ENCODE data around the gene TFPI2. TPM values are rescaled to one million over a fixed set of nuclear protein-coding genes. Genes with fewer than 3 reads are reported as not detected.

Gene TFPI2
- polyA plus RNA-seq, 1 donor from 2014 or later = not detected

- H3K4me1 Mint-ChIP-seq = peaks cover under 1% of the 10 kb centered on the region in 3 donors
- H3K27me3 Mint-ChIP-seq = peaks cover 17% of the 10 kb centered on the region
- no peak overlapping the region for H3K4me3 Mint-ChIP-seq
- H3K9me3 Mint-ChIP-seq = peaks cover 0 to 3% (median 2%) of the 10 kb centered on the region in 3 donors
- H3K36me3 Mint-ChIP-seq = peaks cover 2% of the 10 kb centered on the region
- H3K27ac Mint-ChIP-seq = no peak overlapping the region
Measured at GRCh38 chr7:93884541-93884940, 6.0 kb downstream of the TFPI2 start.

- Mint-ChIP-seq H3K4me1 (no peaks in the 10 kb centered on the region), H3K27ac (no peak overlapping the region), H3K27me3 (peaks cover 12% of the 10 kb centered on the region), H3K9me3 (peaks cover 0 to 5% (median 4%) of the 10 kb centered on the region in 3 donors), H3K4me3 (no peak overlapping the region), H3K36me3 (peaks cover 2% of the 10 kb centered on the region)
Measured at GRCh38 chr7:93883917-93884345, 6.6 kb downstream of the TFPI2 start.

GRCh38 chr7:93883078-93883916 lies 7.3 kb downstream of the TFPI2 start:
- Mint-ChIP-seq H3K4me3 (no peak overlapping the region), H3K27me3 (peaks cover 7% of the 10 kb centered on the region), H3K36me3 (peaks cover 2% of the 10 kb centered on the region), H3K9me3 (peaks cover 0 to 5% (median 4%) of the 10 kb centered on the region in 3 donors), H3K27ac (peak overlapping the region in 1 of 3 donors; percentile 48), H3K4me1 (no peaks in the 10 kb centered on the region)

GRCh38 chr7:93882468-93882867 lies 8.1 kb downstream of the TFPI2 start:
- Mint-ChIP-seq H3K27me3 (no peaks in the 10 kb centered on the region), H3K4me1 (peaks cover 0 to 2% (median 0%) of the 10 kb centered on the region in 3 donors), H3K27ac (no peak overlapping the region), H3K4me3 (no peak overlapping the region), H3K9me3 (peaks cover 0 to 5% (median 4%) of the 10 kb centered on the region in 3 donors), H3K36me3 (peaks cover 2% of the 10 kb centered on the region)

GRCh38 chr7:93879356-93879755 lies 11.2 kb downstream of the TFPI2 start:
- Mint-ChIP-seq H3K27ac (no peak overlapping the region), H3K27me3 (no peaks in the 10 kb centered on the region), H3K4me3 (no peak overlapping the region)

GRCh38 chr7:93877742-93878141 lies 12.8 kb downstream of the TFPI2 start:
- peaks cover 2% of the 10 kb centered on the region for H3K36me3 Mint-ChIP-seq
- H3K9me3 Mint-ChIP-seq = peaks cover 0 to 11% (median 4%) of the 10 kb centered on the region in 3 donors
- no peaks in the 10 kb centered on the region for H3K27me3 Mint-ChIP-seq
- no peak overlapping the region for H3K27ac Mint-ChIP-seq
- no peak overlapping the region for H3K4me3 Mint-ChIP-seq
- peaks cover 0 to 2% (median 0%) of the 10 kb centered on the region in 3 donors for H3K4me1 Mint-ChIP-seq

More at GRCh38 chr7:93879356-93879755, 11.2 kb downstream of the TFPI2 start:
- peaks cover 2% of the 10 kb centered on the region for H3K36me3 Mint-ChIP-seq
- H3K4me1 Mint-ChIP-seq = peaks cover 0 to 2% (median 0%) of the 10 kb centered on the region in 3 donors
- peaks cover 0 to 5% (median 4%) of the 10 kb centered on the region in 3 donors for H3K9me3 Mint-ChIP-seq

GRCh38 chr7:93873998-93874574 lies 16.5 kb downstream of the TFPI2 start:
- Mint-ChIP-seq H3K36me3 (no peaks in the 10 kb centered on the region), H3K27me3 (no peaks in the 10 kb centered on the region), H3K4me3 (no peak overlapping the region), H3K4me1 (peaks cover 0 to 2% (median 0%) of the 10 kb centered on the region in 3 donors), H3K27ac (no peak overlapping the region), H3K9me3 (peaks cover 0 to 6% (median 0%) of the 10 kb centered on the region in 3 donors)

GRCh38 chr7:93866886-93867285 lies 23.7 kb downstream of the TFPI2 start:
- Mint-ChIP-seq H3K27me3 (peaks cover 3% of the 10 kb centered on the region), H3K4me3 (no peak overlapping the region), H3K4me1 (no peaks in the 10 kb centered on the region), H3K36me3 (peaks cover 2% of the 10 kb centered on the region), H3K9me3 (no peaks in the 10 kb centered on the region), H3K27ac (no peak overlapping the region)

- peaks cover 4% of the 10 kb centered on the region for H3K36me3 Mint-ChIP-seq
- no peaks in the 10 kb centered on the region for H3K9me3 Mint-ChIP-seq
- no peak overlapping the region for H3K27ac Mint-ChIP-seq
- H3K4me3 Mint-ChIP-seq = no peak overlapping the region
- H3K4me1 Mint-ChIP-seq = no peaks in the 10 kb centered on the region
- H3K27me3 Mint-ChIP-seq = peaks cover 3% of the 10 kb centered on the region
Measured at GRCh38 chr7:93862651-93863050, 27.9 kb downstream of the TFPI2 start.

GRCh38 chr7:93861325-93861949 lies 29.1 kb downstream of the TFPI2 start:
- peaks cover 6% of the 10 kb centered on the region for H3K27me3 Mint-ChIP-seq
- no peaks in the 10 kb centered on the region for H3K4me1 Mint-ChIP-seq
- H3K27ac Mint-ChIP-seq = no peak overlapping the region
- H3K4me3 Mint-ChIP-seq = no peak overlapping the region
- no peaks in the 10 kb centered on the region for H3K9me3 Mint-ChIP-seq
- peaks cover 4% of the 10 kb centered on the region for H3K36me3 Mint-ChIP-seq

- no peak overlapping the region for H3K4me3 Mint-ChIP-seq
- H3K9me3 Mint-ChIP-seq = no peaks in the 10 kb centered on the region
- H3K36me3 Mint-ChIP-seq = peaks cover 4% of the 10 kb centered on the region
- no peak overlapping the region for H3K27ac Mint-ChIP-seq
- peaks cover 6% of the 10 kb centered on the region for H3K27me3 Mint-ChIP-seq
- no peaks in the 10 kb centered on the region for H3K4me1 Mint-ChIP-seq
Measured at GRCh38 chr7:93860261-93860660, 30.3 kb downstream of the TFPI2 start.

- Mint-ChIP-seq H3K4me3 (no peak overlapping the region), H3K27me3 (peaks cover 6% of the 10 kb centered on the region), H3K4me1 (no peaks in the 10 kb centered on the region), H3K36me3 (peaks cover 2% of the 10 kb centered on the region), H3K9me3 (peaks cover 0 to 2% (median 0%) of the 10 kb centered on the region in 3 donors), H3K27ac (no peak overlapping the region)
Measured at GRCh38 chr7:93858857-93859256, 31.7 kb downstream of the TFPI2 start.

- H3K9me3 Mint-ChIP-seq = peaks cover 0 to 3% (median 0%) of the 10 kb centered on the region in 3 donors
- H3K36me3 Mint-ChIP-seq = peaks cover 2% of the 10 kb centered on the region
- no peaks in the 10 kb centered on the region for H3K4me1 Mint-ChIP-seq
- peaks cover 4% of the 10 kb centered on the region for H3K27me3 Mint-ChIP-seq
- no peak overlapping the region for H3K27ac Mint-ChIP-seq
- no peak overlapping the region for H3K4me3 Mint-ChIP-seq
Measured at GRCh38 chr7:93856323-93856722, 34.2 kb downstream of the TFPI2 start.

GRCh38 chr7:93855797-93856196 lies 34.8 kb downstream of the TFPI2 start:
- Mint-ChIP-seq H3K36me3 (peaks cover 2% of the 10 kb centered on the region), H3K27me3 (peaks cover 6% of the 10 kb centered on the region), H3K9me3 (peaks cover 0 to 3% (median 0%) of the 10 kb centered on the region in 3 donors), H3K4me3 (no peak overlapping the region), H3K4me1 (no peaks in the 10 kb centered on the region), H3K27ac (no peak overlapping the region)

- Mint-ChIP-seq H3K4me3 (no peak overlapping the region), H3K27ac (no peak overlapping the region), H3K36me3 (no peaks in the 10 kb centered on the region), H3K9me3 (peaks cover 0 to 3% (median 0%) of the 10 kb centered on the region in 3 donors), H3K27me3 (peaks cover 6% of the 10 kb centered on the region), H3K4me1 (no peaks in the 10 kb centered on the region)
Measured at GRCh38 chr7:93854480-93854879, 36.1 kb downstream of the TFPI2 start.

Data from IgD-negative memory B cell (primary cell).